Activated CD8-positive, alpha-beta T cell treated with anti-CD3 and anti-CD28 coated beads for 36 hours (primary cell): Measurements from ENCODE around the gene PPFIBP1. TPM values are rescaled to one million over a fixed set of nuclear protein-coding genes. Genes with fewer than 3 reads are reported as not detected.
"Not testable (repeated sequence)": the region's sequence is repeated elsewhere in the genome, so short reads cannot be mapped to it uniquely, and the experiment has no call there.

Experiments used
- ATAC-seq: fragments of 200-7000 bp; cut with Tn5 transposase; one replicate; pipeline ENCODE4 v1.10.0; 2021; ENCODE audit warnings: mild to moderate bottlenecking, moderate library complexity
- CTCF ChIA-PET: fragments of 350-600 bp; sonication (Branson Sonifier 250); formaldehyde crosslinking; loops from one replicate; lab custom pipeline; 2021; ENCODE audit warnings: antibody characterized with exemption; lab: Charles Lee
- POLR2A ChIA-PET: fragments of 350-600 bp; sonication (Branson Sonifier 250); formaldehyde crosslinking; loops from one replicate; lab custom pipeline; 2021; ENCODE audit warnings: antibody characterized with exemption; lab: Charles Lee
- DNase-seq: peaks from one replicate; pipeline ENCODE4 v3.0.0-alpha.2; 2020
- H3K27ac Mint-ChIP-seq: one replicate; pipeline ENCODE4 v1.8.0; 2021; ENCODE audit warnings: mild to moderate bottlenecking, mixed read lengths
- H3K27me3 Mint-ChIP-seq: one replicate; pipeline ENCODE4 v1.8.0; 2021; ENCODE audit warnings: mixed read lengths
- H3K36me3 Mint-ChIP-seq: one replicate; pipeline ENCODE4 v1.8.0; 2021; ENCODE audit warnings: low read depth, mixed read lengths
- H3K4me1 Mint-ChIP-seq: one replicate; pipeline ENCODE4 v1.8.0; 2021; ENCODE audit warnings: low read depth, mixed read lengths
- H3K4me3 Mint-ChIP-seq: one replicate; pipeline ENCODE4 v1.8.0; 2021; ENCODE audit warnings: mild to moderate bottlenecking, moderate library complexity, mixed read lengths
- H3K9me3 Mint-ChIP-seq: one replicate; pipeline ENCODE4 v1.8.0; 2021; ENCODE audit warnings: mixed read lengths
- CTCF ChIP-seq: fragments of 200-600 bp; IDR thresholded peaks from one replicate; pipeline ENCODE4 v1.8.0; 2022; ENCODE audit warnings: antibody characterized with exemption, mild to moderate bottlenecking
- intact Hi-C: fragments of 100-400 bp; cut with micrococcal nuclease; formaldehyde crosslinking; loops from one replicate; pipeline ENCODE4 v1.10.0; 2022
- total RNA-seq, 2 experiments: library from RNA; stranded (reverse); gene quantifications; one replicate each; pipeline ENCODE4 v1.2.3, GENCODE V29; 2021

Gene PPFIBP1
- total RNA-seq, 2 experiments from 2014 or later, result 6.6 to 8.8 TPM

DNA sequence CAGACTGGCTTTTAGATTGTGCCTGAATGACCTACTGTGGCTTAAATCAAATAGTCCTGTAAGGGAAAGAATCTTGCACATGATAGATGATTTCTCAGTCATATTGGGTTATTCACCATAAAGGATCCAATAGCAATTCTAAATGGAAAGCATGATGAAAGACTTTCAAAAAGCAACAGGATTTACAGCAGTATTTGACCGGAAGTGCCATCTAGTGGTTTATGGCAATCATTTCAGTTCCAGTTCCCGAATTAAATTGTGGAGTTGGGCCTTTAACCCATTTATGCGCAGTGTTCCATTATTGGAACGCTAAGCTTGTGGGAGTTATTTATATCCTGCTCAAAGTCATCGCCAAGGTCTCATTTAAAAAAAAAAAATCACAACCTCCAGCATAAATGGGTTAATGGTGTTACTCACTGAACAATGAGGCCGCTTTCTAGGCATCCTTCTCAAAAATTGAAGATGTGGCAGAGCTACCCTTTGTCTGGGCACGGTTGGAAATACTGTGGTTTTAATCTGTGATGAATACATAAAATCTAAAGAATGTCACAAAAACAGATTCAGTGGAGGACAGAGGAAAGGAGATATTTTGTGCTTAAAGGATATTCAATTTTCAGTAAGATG is 111.5 kb downstream of the PPFIBP1 start:
- peaks cover 1% of the 10 kb centered on the region for H3K27me3 Mint-ChIP-seq
- H3K27ac Mint-ChIP-seq, result no peak overlapping the region
- CTCF ChIA-PET, result interaction anchor here (0.7 to 2.4 kb wide), 9 partner anchors 13 to 251 kb away, joined by 3 to 11 read pairs (median 5); no protein-coding TSS in a partner anchor
- POLR2A ChIA-PET, result no interaction called here
- intact Hi-C loops, result loop anchor here (5.0 kb wide), 1 partner anchor 203 kb away; no protein-coding TSS in a partner anchor
- H3K9me3 Mint-ChIP-seq, result no peaks in the 10 kb centered on the region
- DNase-seq (peak; percentile 5), ATAC-seq (peak; percentile 51)
- H3K4me1 Mint-ChIP-seq, result peaks cover 16% of the 10 kb centered on the region
- H3K4me3 Mint-ChIP-seq, result no peak overlapping the region
- H3K36me3 Mint-ChIP-seq, result no peaks in the 10 kb centered on the region
- peak; percentile 56 for TF ChIP-seq CTCF

DNA sequence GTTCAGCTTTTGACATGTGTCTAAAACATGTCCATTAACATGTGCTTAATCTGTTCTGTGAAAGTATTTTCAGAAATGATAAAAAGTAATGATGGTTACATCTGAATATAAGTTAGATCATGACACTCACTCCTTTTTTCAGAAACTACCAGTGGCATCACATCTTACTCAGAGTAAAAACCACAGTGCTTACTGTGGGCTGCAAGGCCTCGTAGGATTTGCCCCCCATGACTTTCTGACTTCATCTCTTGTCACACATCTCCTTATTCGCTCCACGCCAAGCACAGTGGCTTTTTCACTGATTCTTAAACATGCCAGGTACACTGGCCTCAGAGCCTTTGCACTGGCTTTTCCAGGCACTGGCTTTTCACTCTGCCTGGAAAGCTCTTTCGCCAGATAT is 112.6 kb downstream of the PPFIBP1 start:
- peaks cover 16% of the 10 kb centered on the region for H3K4me1 Mint-ChIP-seq
- H3K27me3 Mint-ChIP-seq, POLR2A ChIA-PET, H3K27ac Mint-ChIP-seq, H3K36me3 Mint-ChIP-seq, H3K4me3 Mint-ChIP-seq, H3K9me3 Mint-ChIP-seq: not testable (repeated sequence)
- intact Hi-C loops, result loop anchor here (5.0 kb wide), 1 partner anchor 204 kb away; no protein-coding TSS in a partner anchor
- peak; percentile 9 for DNase-seq
- CTCF ChIA-PET, result interaction anchor here (1.2 to 1.9 kb wide), 4 partner anchors 106 to 252 kb away, joined by 3 to 11 read pairs (median 4); no protein-coding TSS in a partner anchor
- peak; percentile 64 for ATAC-seq

DNA sequence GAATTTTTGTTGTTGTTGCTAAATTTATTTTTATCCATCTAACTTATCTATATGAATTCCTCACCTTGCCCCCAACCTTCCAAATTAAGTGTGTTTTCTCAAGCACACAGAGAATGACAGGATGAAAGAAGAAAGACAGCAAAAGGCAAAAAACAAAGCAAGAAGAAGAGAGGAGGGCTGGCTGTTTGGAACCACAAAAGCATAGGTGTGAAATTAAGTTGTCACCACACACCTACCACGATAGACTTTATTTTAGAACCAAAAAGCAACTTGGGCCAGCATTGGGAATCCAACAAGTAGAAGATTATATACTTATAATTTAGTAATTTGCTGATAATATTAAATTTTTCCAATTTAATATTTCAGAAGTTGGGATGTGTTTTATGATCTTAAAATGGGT is 113.5 kb downstream of the PPFIBP1 start:
- TF ChIP-seq CTCF, result no peak
- no peaks in the 10 kb centered on the region for H3K27me3 Mint-ChIP-seq
- ChIA-PET CTCF (no interaction called here), POLR2A (no interaction called here)
- no peak overlapping the region for H3K4me3 Mint-ChIP-seq
- H3K4me1 Mint-ChIP-seq, result peaks cover 16% of the 10 kb centered on the region
- H3K9me3 Mint-ChIP-seq, result no peaks in the 10 kb centered on the region
- H3K36me3 Mint-ChIP-seq, result no peaks in the 10 kb centered on the region
- DNase-seq, result no peak
- H3K27ac Mint-ChIP-seq, result no peak overlapping the region
- no peak for ATAC-seq
- intact Hi-C loops, result loop anchor here (5.0 kb wide), 1 partner anchor 205 kb away; no protein-coding TSS in a partner anchor

DNA sequence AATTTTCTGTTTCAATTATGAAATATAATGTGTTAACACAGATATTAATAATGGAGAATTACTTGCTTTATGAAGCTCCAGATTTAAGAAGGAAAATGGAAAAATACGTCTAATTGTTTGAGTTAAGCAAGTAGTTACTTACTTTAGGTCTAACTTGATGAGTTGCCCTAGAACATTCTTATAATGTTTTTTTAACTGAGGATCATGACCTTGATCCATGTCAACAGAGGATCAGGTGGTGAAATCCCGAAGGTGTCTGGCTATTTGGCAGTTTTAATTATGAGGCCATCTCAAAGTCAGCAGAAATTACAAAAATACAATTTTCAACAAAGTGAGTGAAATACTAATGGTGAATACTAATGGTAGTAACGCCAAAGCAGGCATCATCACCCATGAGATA is 115.3 kb downstream of the PPFIBP1 start:
- Mint-ChIP-seq H3K9me3 (no peaks in the 10 kb centered on the region), H3K4me1 (peaks cover 16% of the 10 kb centered on the region), H3K4me3 (no peak overlapping the region), H3K36me3 (no peaks in the 10 kb centered on the region), H3K27ac (no peak overlapping the region), H3K27me3 (no peaks in the 10 kb centered on the region)
- no peak for TF ChIP-seq CTCF
- DNase-seq (no peak), ATAC-seq (no peak)
- POLR2A ChIA-PET, result no interaction called here
- intact Hi-C loops, result loop anchor here (5.0 kb wide), 1 partner anchor 207 kb away; no protein-coding TSS in a partner anchor
- CTCF ChIA-PET, result interaction anchor here (1.0 kb wide), 1 partner anchor 64 kb away, joined by 3 read pairs; no protein-coding TSS in a partner anchor

GRCh38 chr12:27640566-27641200 is 116.7 kb downstream of the PPFIBP1 start:
- H3K9me3 Mint-ChIP-seq, CTCF ChIA-PET, DNase-seq, ATAC-seq, H3K36me3 Mint-ChIP-seq, H3K4me3 Mint-ChIP-seq, H3K27me3 Mint-ChIP-seq, POLR2A ChIA-PET, H3K27ac Mint-ChIP-seq: not testable (repeated sequence)
- peaks cover 11% of the 10 kb centered on the region for H3K4me1 Mint-ChIP-seq
- intact Hi-C loops, result loop anchor here (5.0 kb wide), 1 partner anchor 308 kb away; the partner anchor contains the start of gene BMAL2

- H3K36me3 Mint-ChIP-seq, H3K4me1 Mint-ChIP-seq, DNase-seq, H3K4me3 Mint-ChIP-seq, CTCF ChIA-PET, POLR2A ChIA-PET, H3K27ac Mint-ChIP-seq, H3K9me3 Mint-ChIP-seq, ATAC-seq, H3K27me3 Mint-ChIP-seq: not testable (repeated sequence)
- intact Hi-C loops, result loop anchor here (5.0 kb wide), 1 partner anchor 310 kb away; the partner anchor contains the start of gene BMAL2
These were observed 118.4 kb downstream of the PPFIBP1 start for GRCh38 chr12:27642361-27642760.

DNA sequence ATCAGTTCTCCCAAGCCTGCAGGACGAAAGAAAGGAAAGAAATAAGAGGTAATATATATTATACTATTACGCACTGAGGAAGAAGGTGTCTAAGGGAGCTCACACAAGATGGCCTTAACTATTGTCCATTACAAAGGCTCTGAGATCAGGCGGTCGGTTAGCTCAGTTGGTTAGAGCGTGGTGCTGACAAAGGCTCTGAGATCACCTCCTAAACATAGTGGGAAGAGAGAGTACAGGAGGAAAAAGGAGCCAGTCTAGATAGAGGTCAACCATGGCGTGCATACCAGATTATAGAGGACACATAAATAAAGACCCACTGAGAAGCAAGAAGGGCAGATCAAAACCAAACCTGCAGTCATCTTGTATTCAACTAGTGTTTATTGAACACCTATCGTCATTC is 118.9 kb downstream of the PPFIBP1 start:
- ATAC-seq, CTCF ChIA-PET, H3K4me3 Mint-ChIP-seq, H3K36me3 Mint-ChIP-seq, H3K27me3 Mint-ChIP-seq, DNase-seq, POLR2A ChIA-PET, H3K27ac Mint-ChIP-seq, H3K4me1 Mint-ChIP-seq, H3K9me3 Mint-ChIP-seq: not testable (repeated sequence)
- intact Hi-C loops, result loop anchor here (5.0 kb wide), 1 partner anchor 311 kb away; the partner anchor contains the start of gene BMAL2
